HepG2 (cell line): ENCODE results near the gene MRPL18. TPM values are rescaled to one million over a fixed set of nuclear protein-coding genes. Genes with fewer than 3 reads are reported as not detected.

ENCODE experiments used
- ATAC-seq: fragments of 200-7000 bp; cut with Tn5 transposase; 3 replicates; pipeline ENCODE4 v1.9.1; 2020; ENCODE audit warnings: mild to moderate bottlenecking, moderate library complexity
- BruUV-seq: library from RNA; stranded (reverse); fragments of 400-500 nt; replicated peaks from 2 replicates; lab custom pipeline; 2021; lab: Mats Ljungman, UMichigan
- CTCF ChIA-PET: fragments of 300-600 bp; formaldehyde crosslinking; extraction: SDS; loops from one replicate; lab custom pipeline; 2021; ENCODE audit warnings: low total read pairs, inconsistent platforms, low intra/inter-chr PET ratio; lab: Yijun Ruan, JAX
- POLR2A ChIA-PET: fragments of 350-600 bp; sonication (Branson Sonifier 250); formaldehyde crosslinking; loops from one replicate; lab custom pipeline; 2020; ENCODE audit warnings: antibody characterized with exemption, inconsistent platforms; lab: Yijun Ruan, JAX
- DNase-seq: peaks from one replicate; pipeline ENCODE4 v3.0.0-alpha.2; 2015; ENCODE audit warnings: low spot score
- FAIRE-seq: peaks from 3 replicates; lab custom pipeline; 2011; peaks lifted over from hg19 to GRCh38; lab: Jason Lieb, UNC
- H2AFZ ChIP-seq: one replicate; pipeline ENCODE4 v1.6.1; 2011; ENCODE audit warnings: low read length, inconsistent platforms
- H3K27ac ChIP-seq: fragments of 300-600 bp; 3 replicates; pipeline ENCODE4 v1.8.0; 2011; ENCODE audit warnings: mixed run types, mild to moderate bottlenecking, mixed read lengths, low read length, inconsistent platforms; ENCODE audit not compliant: insufficient read depth; ENCODE audit errors: extremely low read length
- H3K27me3 ChIP-seq, 2 experiments: fragments of 200-600 bp in 1 of 2; 2 replicates in 1 of 2; 3 replicates in 1 of 2; pipeline versions ENCODE4 v1.6.0 to v1.8.0; 2011; ENCODE audit warnings: low read length in 2 of 2, mild to moderate bottlenecking in 2 of 2, moderate library complexity in 2 of 2, inconsistent platforms in 1 of 2; ENCODE audit not compliant: insufficient read depth in 2 of 2, control insufficient read depth in 1 of 2
- H3K36me3 ChIP-seq, 2 experiments: fragments of 200-600 bp in 1 of 2; replicated peaks in 1 of 2; 2 replicates in 1 of 2; 3 replicates in 1 of 2; pipeline versions ENCODE4 v1.5.1 to v1.8.0; 2011; ENCODE audit warnings: low read length in 2 of 2, inconsistent platforms in 1 of 2; ENCODE audit not compliant: insufficient read depth in 2 of 2, control insufficient read depth in 1 of 2
- H3K4me1 ChIP-seq: 2 replicates; pipeline ENCODE4 v1.5.1; 2012; ENCODE audit warnings: low read length, inconsistent platforms; ENCODE audit not compliant: insufficient read depth
- H3K4me2 ChIP-seq: 2 replicates; pipeline ENCODE4 v1.6.0; 2011; ENCODE audit warnings: low read depth, low read length, inconsistent platforms
- H3K4me3 ChIP-seq, 3 experiments: fragments of 200-600 bp in 1 of 3; sonication (generic), shearing (Covaris generic) in 1 of 3; replicated peaks in 1 of 3; 2 replicates each; pipeline ENCODE4 v1.5.1; 2011 to 2016; ENCODE audit warnings: low read length in 3 of 3, inconsistent platforms in 2 of 3, low read depth in 2 of 3, mild to moderate bottlenecking in 2 of 3, control low read depth in 1 of 3, mixed read lengths in 1 of 3; ENCODE audit not compliant: insufficient read depth in 1 of 3
- H3K79me2 ChIP-seq: one replicate; pipeline ENCODE4 v1.6.1; 2011; ENCODE audit warnings: low read length, inconsistent platforms; ENCODE audit not compliant: insufficient read depth
- H3K9ac ChIP-seq: 2 replicates; pipeline ENCODE4 v1.6.0; 2011; ENCODE audit warnings: mild to moderate bottlenecking, low read depth, low read length, inconsistent platforms; ENCODE audit not compliant: insufficient read depth
- H3K9me3 ChIP-seq: 2 replicates; pipeline ENCODE4 v1.5.1; 2012; ENCODE audit warnings: mild to moderate bottlenecking, low read length
- H4K20me1 ChIP-seq: 2 replicates; pipeline ENCODE4 v1.6.0; 2011; ENCODE audit warnings: inconsistent platforms, mild to moderate bottlenecking, low read length, moderate library complexity; ENCODE audit not compliant: insufficient read depth
- ATF7 ChIP-seq, 2 experiments: fragments of 450-650 bp in 1 of 2; sonication (generic) in 1 of 2; formaldehyde crosslinking in 1 of 2; IDR thresholded peaks; 2 replicates each; pipeline versions ENCODE4 v1.4.0 to v1.6.1; 2016 to 2020; ENCODE audit warnings: antibody characterized with exemption in 1 of 2, mild to moderate bottlenecking in 1 of 2, missing genetic modification reagents in 1 of 2
- CEBPG ChIP-seq: IDR thresholded peaks from 2 replicates; pipeline ENCODE4 v1.6.1; 2016
- RBM22 ChIP-seq: fragments of 200-400 bp; formaldehyde crosslinking; optimal IDR thresholded peaks from 2 replicates; pipeline ENCODE3; 2017; ENCODE audit warnings: mild to moderate bottlenecking, low read length, moderate library complexity
- SIN3A ChIP-seq: IDR thresholded peaks from 2 replicates; pipeline ENCODE4 v1.6.1; 2011; ENCODE audit warnings: low read depth, mild to moderate bottlenecking, control low read depth, low read length, borderline replicate concordance
- ZNF274 ChIP-seq: sonication (generic); formaldehyde crosslinking; IDR thresholded peaks from 2 replicates; pipeline ENCODE4 v1.5.1; 2020; ENCODE audit warnings: mild to moderate bottlenecking, missing genetic modification reagents
- ZNF331 ChIP-seq: sonication (generic); formaldehyde crosslinking; IDR thresholded peaks from 2 replicates; pipeline ENCODE4 v1.4.0; 2020; ENCODE audit warnings: missing genetic modification reagents
- ZNF383 ChIP-seq: sonication (generic); formaldehyde crosslinking; IDR thresholded peaks from 2 replicates; pipeline ENCODE4 v1.4.0; 2020; ENCODE audit warnings: missing genetic modification reagents, mild to moderate bottlenecking, borderline replicate concordance
- ZNF678 ChIP-seq: sonication (generic); formaldehyde crosslinking; IDR thresholded peaks from 2 replicates; pipeline ENCODE4 v1.4.0; 2020; ENCODE audit warnings: mild to moderate bottlenecking, missing genetic modification reagents
- ZNF781 ChIP-seq: sonication (generic); formaldehyde crosslinking; IDR thresholded peaks from 2 replicates; pipeline ENCODE4 v1.5.1; 2020; ENCODE audit warnings: borderline replicate concordance, mild to moderate bottlenecking, missing genetic modification reagents; ENCODE audit errors: not compliant biosample characterization
- WGBS: methylation state at CpG from one replicate; pipeline ENCODE4 v1.1.6; 2017; ENCODE audit warnings: low lambda C conversion rate; 5-methylcytosine and 5-hydroxymethylcytosine counted together
- in situ Hi-C: cut with HindIII; loops from 2 replicates; pipeline ENCODE4 v1.10.0; 2017; ENCODE audit warnings: low pct_unique_long_range_greater_than_20kb; ENCODE audit not compliant: extremely low pct_ligation_motif_present
- intact Hi-C: fragments of 100-400 bp; cut with micrococcal nuclease; formaldehyde crosslinking; loops from one replicate; pipeline ENCODE4 v1.10.0; 2022; ENCODE audit not compliant: unreplicated experiment
- polyA plus RNA-seq, 8 experiments: library from polyadenylated mRNA; depleted of rRNA in 3 of 8; stranded (reverse) in 7 of 8; unstranded in 1 of 8; fragments of >200 nt; fragmentation: Illumina TruSeq in 4 of 8; extraction: Trizol in 4 of 8; gene quantifications; 2 replicates each; pipeline versions ENCODE4 v1.2.1 to v1.2.3, GENCODE V29; 2011 to 2016; ENCODE audit warnings: low read depth in 4 of 8, missing spikeins in 1 of 8, mixed read lengths in 1 of 8; ENCODE audit not compliant: insufficient read depth in 1 of 8
- total RNA-seq, 5 experiments: library from RNA; depleted of rRNA; stranded (reverse); fragments of >200 nt; fragmentation: Illumina TruSeq; extraction: Trizol; gene quantifications; 2 replicates each; pipeline ENCODE4 v1.2.3, GENCODE V29; 2016; ENCODE audit warnings: low read depth in 1 of 5
- TF ChIP-seq, protein P1 (sequence below): sonication (generic); formaldehyde crosslinking; IDR thresholded peaks from 2 replicates; pipeline ENCODE4 v1.4.0; 2020; ENCODE audit warnings: missing genetic modification reagents, mild to moderate bottlenecking, borderline replicate concordance
- TF ChIP-seq, protein P2 (sequence below): sonication (generic); formaldehyde crosslinking; IDR thresholded peaks from 2 replicates; pipeline ENCODE4 v1.4.0; 2020; ENCODE audit warnings: missing genetic modification reagents
- TF ChIP-seq, protein P3 (sequence below): sonication (generic); formaldehyde crosslinking; IDR thresholded peaks from 2 replicates; pipeline ENCODE4 v1.9.0; 2021; ENCODE audit warnings: missing genetic modification reagents, borderline replicate concordance
- TF ChIP-seq, protein P4 (sequence below): sonication (generic); formaldehyde crosslinking; conservative IDR thresholded peaks from 2 replicates; pipeline ENCODE4 v1.8.1; 2023; ENCODE audit warnings: missing genetic modification reagents

MRPL18 gene
- total and polyA plus RNA-seq, 2 of the 13 experiments (the other 11 are each of a cell fraction or from before 2014, with no cell fraction given), result 85.6 to 176 TPM

DNA sequence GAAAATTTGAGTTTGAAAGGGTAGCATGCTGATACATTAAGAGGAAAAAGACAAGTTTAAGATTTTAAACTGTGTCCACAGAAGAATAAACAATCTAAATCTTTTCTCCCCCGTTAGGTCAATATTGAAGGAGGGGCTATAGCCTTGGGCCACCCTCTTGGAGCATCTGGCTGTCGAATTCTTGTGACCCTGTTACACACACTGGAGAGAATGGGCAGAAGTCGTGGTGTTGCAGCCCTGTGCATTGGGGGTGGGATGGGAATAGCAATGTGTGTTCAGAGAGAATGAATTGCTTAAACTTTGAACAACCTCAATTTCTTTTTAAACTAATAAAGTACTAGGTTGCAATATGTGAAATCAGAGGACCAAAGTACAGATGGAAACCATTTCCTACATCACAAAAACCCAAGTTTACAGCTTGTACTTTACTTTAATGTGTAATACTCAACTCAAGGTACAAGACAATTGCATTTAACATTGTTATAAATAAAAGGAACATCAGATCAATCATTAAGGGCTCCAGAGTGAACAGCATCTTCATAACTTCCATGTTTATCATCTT is 11.6 kb upstream of the MRPL18 start (continued):
- TF ChIP-seq, protein P1, sequence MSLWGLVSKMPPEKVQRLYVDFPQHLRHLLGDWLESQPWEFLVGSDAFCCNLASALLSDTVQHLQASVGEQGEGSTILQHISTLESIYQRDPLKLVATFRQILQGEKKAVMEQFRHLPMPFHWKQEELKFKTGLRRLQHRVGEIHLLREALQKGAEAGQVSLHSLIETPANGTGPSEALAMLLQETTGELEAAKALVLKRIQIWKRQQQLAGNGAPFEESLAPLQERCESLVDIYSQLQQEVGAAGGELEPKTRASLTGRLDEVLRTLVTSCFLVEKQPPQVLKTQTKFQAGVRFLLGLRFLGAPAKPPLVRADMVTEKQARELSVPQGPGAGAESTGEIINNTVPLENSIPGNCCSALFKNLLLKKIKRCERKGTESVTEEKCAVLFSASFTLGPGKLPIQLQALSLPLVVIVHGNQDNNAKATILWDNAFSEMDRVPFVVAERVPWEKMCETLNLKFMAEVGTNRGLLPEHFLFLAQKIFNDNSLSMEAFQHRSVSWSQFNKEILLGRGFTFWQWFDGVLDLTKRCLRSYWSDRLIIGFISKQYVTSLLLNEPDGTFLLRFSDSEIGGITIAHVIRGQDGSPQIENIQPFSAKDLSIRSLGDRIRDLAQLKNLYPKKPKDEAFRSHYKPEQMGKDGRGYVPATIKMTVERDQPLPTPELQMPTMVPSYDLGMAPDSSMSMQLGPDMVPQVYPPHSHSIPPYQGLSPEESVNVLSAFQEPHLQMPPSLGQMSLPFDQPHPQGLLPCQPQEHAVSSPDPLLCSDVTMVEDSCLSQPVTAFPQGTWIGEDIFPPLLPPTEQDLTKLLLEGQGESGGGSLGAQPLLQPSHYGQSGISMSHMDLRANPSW (CRISPR knock-in tag), result no peak
- TF ChIP-seq SIN3A (0 out of 2 replicates have a peak, but pooled peaks have one; percentile 48), ZNF781 (CRISPR knock-in tag) (no peak), ZNF678 (no peak)

DNA sequence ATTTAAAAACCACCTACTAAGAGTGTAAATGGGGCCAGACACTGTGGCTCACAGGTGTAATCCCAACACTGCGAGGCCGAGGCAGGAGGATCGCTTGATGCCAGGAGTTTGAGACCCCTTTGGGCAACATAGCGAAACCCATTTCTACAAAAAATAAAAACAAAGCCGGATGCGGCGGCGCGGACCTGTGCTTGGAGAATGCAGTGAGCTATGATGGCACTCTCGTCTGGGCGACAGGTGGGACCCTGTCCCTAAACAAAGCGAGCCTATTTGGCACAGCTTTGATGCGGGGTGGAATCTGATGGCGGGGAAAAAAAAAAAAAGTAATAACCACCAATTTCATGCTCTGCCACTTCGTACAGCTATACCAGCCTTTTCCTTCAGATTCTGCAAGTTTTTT is 2.0 kb upstream of the MRPL18 start:
- intact Hi-C loops, result loop anchor here (2.0 kb wide), 1 partner anchor 61 kb away; the partner anchor contains the start of gene WTAP
- ChIA-PET CTCF (no interaction called here), POLR2A (interaction anchor here (3.6 to 7.1 kb wide), 6 partner anchors 9 to 94 kb away, joined by 29 to 165 read pairs (median 78); partner anchors contain the start of genes ACAT2, PNLDC1, SOD2 and WTAP)
- in situ Hi-C loops, result loop anchor here (5.0 kb wide), 1 partner anchor 61 kb away; the partner anchor contains the start of gene WTAP
- no peak for FAIRE-seq
- no TSS peak for BruUV-seq
- Histone ChIP-seq H3K4me2 (peak overlapping the region; percentile 99), H3K79me2 (peaks cover 89% of the 10 kb centered on the region), H3K36me3 (peaks cover 6 to 44% of the 10 kb centered on the region in 2 experiments; a peak in 4 of 5 replicates), H3K9me3 (no peaks in the 10 kb centered on the region), H2AFZ (no peak overlapping the region), H4K20me1 (peaks cover 21% of the 10 kb centered on the region), H3K9ac (peak overlapping the region; percentile 92), H3K4me3 (peak overlapping the region; percentile 85 to 94 (median 91)), H3K27ac (peak overlapping the region; percentile 91), H3K4me1 (peaks cover 68% of the 10 kb centered on the region), H3K27me3 (no peaks in the 10 kb centered on the region; a peak in 1 of 5 replicates)
- no peak for DNase-seq
- 6% methylated on average over 15 of the region's 15 CpGs for WGBS
- no peak for ATAC-seq
- TF ChIP-seq, protein P2, sequence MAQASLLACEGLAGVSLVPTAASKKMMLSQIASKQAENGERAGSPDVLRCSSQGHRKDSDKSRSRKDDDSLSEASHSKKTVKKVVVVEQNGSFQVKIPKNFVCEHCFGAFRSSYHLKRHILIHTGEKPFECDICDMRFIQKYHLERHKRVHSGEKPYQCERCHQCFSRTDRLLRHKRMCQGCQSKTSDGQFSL (CRISPR knock-in tag), result no peak
- TF ChIP-seq, protein P3, sequence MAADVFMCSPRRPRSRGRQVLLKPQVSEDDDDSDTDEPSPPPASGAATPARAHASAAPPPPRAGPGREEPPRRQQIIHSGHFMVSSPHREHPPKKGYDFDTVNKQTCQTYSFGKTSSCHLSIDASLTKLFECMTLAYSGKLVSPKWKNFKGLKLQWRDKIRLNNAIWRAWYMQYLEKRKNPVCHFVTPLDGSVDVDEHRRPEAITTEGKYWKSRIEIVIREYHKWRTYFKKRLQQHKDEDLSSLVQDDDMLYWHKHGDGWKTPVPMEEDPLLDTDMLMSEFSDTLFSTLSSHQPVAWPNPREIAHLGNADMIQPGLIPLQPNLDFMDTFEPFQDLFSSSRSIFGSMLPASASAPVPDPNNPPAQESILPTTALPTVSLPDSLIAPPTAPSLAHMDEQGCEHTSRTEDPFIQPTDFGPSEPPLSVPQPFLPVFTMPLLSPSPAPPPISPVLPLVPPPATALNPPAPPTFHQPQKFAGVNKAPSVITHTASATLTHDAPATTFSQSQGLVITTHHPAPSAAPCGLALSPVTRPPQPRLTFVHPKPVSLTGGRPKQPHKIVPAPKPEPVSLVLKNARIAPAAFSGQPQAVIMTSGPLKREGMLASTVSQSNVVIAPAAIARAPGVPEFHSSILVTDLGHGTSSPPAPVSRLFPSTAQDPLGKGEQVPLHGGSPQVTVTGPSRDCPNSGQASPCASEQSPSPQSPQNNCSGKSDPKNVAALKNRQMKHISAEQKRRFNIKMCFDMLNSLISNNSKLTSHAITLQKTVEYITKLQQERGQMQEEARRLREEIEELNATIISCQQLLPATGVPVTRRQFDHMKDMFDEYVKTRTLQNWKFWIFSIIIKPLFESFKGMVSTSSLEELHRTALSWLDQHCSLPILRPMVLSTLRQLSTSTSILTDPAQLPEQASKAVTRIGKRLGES (CRISPR knock-in tag), result no peak
- TF ChIP-seq ATF7 (IDR thresholded peaks at IDR 0.05), result no peak
- TF ChIP-seq ATF7 (CRISPR knock-in tag; IDR thresholded peaks at IDR 0.05), result no peak
- TF ChIP-seq ZNF274, result no peak
- no peak for TF ChIP-seq ZNF383
- TF ChIP-seq ZNF331 (CRISPR knock-in tag), result no peak
- TF ChIP-seq, protein P4, sequence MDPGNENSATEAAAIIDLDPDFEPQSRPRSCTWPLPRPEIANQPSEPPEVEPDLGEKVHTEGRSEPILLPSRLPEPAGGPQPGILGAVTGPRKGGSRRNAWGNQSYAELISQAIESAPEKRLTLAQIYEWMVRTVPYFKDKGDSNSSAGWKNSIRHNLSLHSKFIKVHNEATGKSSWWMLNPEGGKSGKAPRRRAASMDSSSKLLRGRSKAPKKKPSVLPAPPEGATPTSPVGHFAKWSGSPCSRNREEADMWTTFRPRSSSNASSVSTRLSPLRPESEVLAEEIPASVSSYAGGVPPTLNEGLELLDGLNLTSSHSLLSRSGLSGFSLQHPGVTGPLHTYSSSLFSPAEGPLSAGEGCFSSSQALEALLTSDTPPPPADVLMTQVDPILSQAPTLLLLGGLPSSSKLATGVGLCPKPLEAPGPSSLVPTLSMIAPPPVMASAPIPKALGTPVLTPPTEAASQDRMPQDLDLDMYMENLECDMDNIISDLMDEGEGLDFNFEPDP (CRISPR knock-in tag), result 0 out of 2 replicates have a peak, but pooled peaks have one; percentile 15
- TF ChIP-seq CEBPG (CRISPR knock-in tag), result no peak
- TF ChIP-seq RBM22, result no peak
